ENCODE data around the gene LATS2.
"Not testable (repeated sequence)": the region's sequence is repeated elsewhere in the genome, so short reads cannot be mapped to it uniquely, and the experiment has no call there.

The LATS2 gene

DNA sequence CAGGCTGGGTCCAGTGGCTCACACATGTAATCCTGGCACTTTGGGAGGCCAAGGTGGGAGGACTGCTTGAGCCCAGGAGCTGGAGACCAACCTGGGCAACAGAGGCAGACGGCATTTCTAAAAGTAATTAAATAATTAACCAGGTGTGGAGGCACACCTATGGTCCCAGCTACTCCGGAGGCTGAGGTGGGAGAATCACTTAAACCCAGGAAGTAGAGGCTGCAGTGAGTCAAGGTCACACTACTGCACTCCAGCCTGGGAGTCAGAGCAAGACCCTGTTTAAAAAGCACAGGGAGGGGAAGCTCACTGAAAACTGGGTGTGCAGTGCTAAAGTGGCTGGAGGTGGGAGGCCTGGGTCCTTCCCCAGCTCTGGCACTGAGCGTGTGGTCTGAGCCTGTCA lies 9.7 kb downstream of the LATS2 start:
- no peak for TF ChIP-seq ZNF70 (CRISPR knock-in tag; IDR thresholded peaks at IDR 0.05)
- no peak for TF ChIP-seq ZFP3 (CRISPR knock-in tag; IDR thresholded peaks at IDR 0.05)
- no peak for TF ChIP-seq PPARA (CRISPR knock-in tag; IDR thresholded peaks at IDR 0.05; ENCODE audit: borderline replicate concordance)
- no peak for TF ChIP-seq RARB (CRISPR knock-in tag; IDR thresholded peaks at IDR 0.05)
- TF ChIP-seq, protein P1, sequence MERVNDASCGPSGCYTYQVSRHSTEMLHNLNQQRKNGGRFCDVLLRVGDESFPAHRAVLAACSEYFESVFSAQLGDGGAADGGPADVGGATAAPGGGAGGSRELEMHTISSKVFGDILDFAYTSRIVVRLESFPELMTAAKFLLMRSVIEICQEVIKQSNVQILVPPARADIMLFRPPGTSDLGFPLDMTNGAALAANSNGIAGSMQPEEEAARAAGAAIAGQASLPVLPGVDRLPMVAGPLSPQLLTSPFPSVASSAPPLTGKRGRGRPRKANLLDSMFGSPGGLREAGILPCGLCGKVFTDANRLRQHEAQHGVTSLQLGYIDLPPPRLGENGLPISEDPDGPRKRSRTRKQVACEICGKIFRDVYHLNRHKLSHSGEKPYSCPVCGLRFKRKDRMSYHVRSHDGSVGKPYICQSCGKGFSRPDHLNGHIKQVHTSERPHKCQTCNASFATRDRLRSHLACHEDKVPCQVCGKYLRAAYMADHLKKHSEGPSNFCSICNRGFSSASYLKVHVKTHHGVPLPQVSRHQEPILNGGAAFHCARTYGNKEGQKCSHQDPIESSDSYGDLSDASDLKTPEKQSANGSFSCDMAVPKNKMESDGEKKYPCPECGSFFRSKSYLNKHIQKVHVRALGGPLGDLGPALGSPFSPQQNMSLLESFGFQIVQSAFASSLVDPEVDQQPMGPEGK (CRISPR knock-in tag; IDR thresholded peaks at IDR 0.05; ENCODE audit: borderline replicate concordance), result no peak
- no peak for TF ChIP-seq GLIS3 (CRISPR knock-in tag; IDR thresholded peaks at IDR 0.05)
- TF ChIP-seq, protein P2, sequence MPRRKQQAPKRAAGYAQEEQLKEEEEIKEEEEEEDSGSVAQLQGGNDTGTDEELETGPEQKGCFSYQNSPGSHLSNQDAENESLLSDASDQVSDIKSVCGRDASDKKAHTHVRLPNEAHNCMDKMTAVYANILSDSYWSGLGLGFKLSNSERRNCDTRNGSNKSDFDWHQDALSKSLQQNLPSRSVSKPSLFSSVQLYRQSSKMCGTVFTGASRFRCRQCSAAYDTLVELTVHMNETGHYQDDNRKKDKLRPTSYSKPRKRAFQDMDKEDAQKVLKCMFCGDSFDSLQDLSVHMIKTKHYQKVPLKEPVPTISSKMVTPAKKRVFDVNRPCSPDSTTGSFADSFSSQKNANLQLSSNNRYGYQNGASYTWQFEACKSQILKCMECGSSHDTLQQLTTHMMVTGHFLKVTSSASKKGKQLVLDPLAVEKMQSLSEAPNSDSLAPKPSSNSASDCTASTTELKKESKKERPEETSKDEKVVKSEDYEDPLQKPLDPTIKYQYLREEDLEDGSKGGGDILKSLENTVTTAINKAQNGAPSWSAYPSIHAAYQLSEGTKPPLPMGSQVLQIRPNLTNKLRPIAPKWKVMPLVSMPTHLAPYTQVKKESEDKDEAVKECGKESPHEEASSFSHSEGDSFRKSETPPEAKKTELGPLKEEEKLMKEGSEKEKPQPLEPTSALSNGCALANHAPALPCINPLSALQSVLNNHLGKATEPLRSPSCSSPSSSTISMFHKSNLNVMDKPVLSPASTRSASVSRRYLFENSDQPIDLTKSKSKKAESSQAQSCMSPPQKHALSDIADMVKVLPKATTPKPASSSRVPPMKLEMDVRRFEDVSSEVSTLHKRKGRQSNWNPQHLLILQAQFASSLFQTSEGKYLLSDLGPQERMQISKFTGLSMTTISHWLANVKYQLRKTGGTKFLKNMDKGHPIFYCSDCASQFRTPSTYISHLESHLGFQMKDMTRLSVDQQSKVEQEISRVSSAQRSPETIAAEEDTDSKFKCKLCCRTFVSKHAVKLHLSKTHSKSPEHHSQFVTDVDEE (CRISPR knock-in tag; IDR thresholded peaks at IDR 0.05), result no peak
- no peak for TF ChIP-seq ISL1 (CRISPR knock-in tag; IDR thresholded peaks at IDR 0.05)
- no peak for TF ChIP-seq ZNF565 (CRISPR knock-in tag; conservative IDR thresholded peaks at IDR 0.05; ENCODE audit: low read depth)
- TF ChIP-seq ZC3H10 (CRISPR knock-in tag; IDR thresholded peaks at IDR 0.05), result no peak
- TF ChIP-seq ZNF8 (CRISPR knock-in tag; IDR thresholded peaks at IDR 0.05), result no peak
- TF ChIP-seq, protein P3, sequence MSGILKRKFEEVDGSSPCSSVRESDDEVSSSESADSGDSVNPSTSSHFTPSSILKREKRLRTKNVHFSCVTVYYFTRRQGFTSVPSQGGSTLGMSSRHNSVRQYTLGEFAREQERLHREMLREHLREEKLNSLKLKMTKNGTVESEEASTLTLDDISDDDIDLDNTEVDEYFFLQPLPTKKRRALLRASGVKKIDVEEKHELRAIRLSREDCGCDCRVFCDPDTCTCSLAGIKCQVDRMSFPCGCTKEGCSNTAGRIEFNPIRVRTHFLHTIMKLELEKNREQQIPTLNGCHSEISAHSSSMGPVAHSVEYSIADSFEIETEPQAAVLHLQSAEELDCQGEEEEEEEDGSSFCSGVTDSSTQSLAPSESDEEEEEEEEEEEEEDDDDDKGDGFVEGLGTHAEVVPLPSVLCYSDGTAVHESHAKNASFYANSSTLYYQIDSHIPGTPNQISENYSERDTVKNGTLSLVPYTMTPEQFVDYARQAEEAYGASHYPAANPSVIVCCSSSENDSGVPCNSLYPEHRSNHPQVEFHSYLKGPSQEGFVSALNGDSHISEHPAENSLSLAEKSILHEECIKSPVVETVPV (CRISPR knock-in tag; IDR thresholded peaks at IDR 0.05), result no peak
- TF ChIP-seq BACH2 (CRISPR knock-in tag; IDR thresholded peaks at IDR 0.05; ENCODE audit: borderline replicate concordance), result no peak
- no peak for TF ChIP-seq SNAI2 (CRISPR knock-in tag; IDR thresholded peaks at IDR 0.05)
- TF ChIP-seq ARNTL (CRISPR knock-in tag; IDR thresholded peaks at IDR 0.05; ENCODE audit: borderline replicate concordance, low read depth), result no peak
- TF ChIP-seq ESRRG (CRISPR knock-in tag; IDR thresholded peaks at IDR 0.05), result no peak
- ATAC-seq, result no peak

DNA sequence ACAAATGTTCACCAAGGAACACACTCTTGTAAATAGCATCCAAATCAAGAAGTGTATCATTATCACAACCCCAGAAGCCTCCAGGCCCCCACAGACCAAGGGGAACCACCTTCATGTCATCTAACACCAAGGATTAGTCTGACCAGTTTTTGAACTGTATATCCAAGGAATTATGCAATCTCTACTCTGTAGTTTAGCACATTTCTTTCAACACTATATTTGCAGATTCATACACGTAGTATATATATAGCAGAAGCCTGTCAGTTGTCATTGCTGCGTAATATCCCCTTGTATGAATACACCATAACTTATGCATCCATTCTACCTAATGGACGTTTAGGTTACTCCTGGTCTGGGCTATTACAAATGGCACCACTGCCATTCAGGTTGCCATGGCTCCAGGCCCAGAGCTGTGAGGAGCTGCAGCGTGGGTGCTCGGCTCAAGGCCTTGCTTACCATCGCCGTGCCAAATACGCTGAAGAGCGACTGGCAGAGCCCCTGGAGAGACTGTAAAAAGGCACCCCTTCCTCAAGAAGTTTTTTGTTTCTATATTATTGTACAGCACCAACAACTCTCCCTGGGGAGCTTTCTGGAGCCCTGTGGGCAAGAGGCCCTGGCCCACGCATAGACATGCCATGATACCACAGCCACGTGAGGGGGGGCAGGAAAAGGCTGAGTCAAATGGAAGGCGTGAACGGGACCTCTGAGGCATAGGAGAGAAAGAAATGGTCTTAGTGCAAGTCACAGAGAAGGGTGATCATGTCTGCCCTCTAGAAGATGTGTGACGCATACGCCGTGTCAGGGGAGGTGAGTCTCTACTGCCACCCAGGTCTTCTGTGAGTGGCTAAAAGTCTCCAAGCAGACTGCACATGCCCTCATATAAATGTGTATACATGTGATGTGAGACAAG lies 10.8 kb downstream of the LATS2 start:
- ATAC-seq, result no peak
- TF ChIP-seq ZFP3 (CRISPR knock-in tag; IDR thresholded peaks at IDR 0.05) (no peak), OSR1 (CRISPR knock-in tag; IDR thresholded peaks at IDR 0.05) (no peak), BACH2 (CRISPR knock-in tag; IDR thresholded peaks at IDR 0.05; ENCODE audit: borderline replicate concordance) (no peak), ZNF8 (CRISPR knock-in tag; IDR thresholded peaks at IDR 0.05) (no peak), ARNTL (CRISPR knock-in tag; IDR thresholded peaks at IDR 0.05; ENCODE audit: borderline replicate concordance, low read depth) (no peak)

DNA sequence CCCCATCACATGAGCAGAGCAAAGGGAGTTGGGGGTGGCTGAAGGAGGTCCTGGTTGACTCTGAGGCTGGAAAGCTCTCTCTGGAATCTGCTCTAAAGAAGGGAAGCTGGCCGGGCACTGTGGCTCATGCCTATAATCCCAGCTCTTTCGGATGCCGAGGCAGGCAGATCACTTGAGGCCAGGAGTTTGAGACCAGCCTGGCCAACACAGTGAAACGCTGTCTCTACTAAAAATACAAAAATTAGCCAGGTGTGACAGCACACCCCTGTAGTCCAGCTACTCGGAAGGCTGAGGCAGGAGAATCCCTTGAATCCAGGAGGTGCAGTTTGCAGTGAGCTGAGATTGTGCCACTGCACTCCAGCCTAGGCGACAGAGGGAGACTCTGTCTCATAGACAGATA lies 11.7 kb downstream of the LATS2 start:
- ATAC-seq, result not testable (repeated sequence)

DNA sequence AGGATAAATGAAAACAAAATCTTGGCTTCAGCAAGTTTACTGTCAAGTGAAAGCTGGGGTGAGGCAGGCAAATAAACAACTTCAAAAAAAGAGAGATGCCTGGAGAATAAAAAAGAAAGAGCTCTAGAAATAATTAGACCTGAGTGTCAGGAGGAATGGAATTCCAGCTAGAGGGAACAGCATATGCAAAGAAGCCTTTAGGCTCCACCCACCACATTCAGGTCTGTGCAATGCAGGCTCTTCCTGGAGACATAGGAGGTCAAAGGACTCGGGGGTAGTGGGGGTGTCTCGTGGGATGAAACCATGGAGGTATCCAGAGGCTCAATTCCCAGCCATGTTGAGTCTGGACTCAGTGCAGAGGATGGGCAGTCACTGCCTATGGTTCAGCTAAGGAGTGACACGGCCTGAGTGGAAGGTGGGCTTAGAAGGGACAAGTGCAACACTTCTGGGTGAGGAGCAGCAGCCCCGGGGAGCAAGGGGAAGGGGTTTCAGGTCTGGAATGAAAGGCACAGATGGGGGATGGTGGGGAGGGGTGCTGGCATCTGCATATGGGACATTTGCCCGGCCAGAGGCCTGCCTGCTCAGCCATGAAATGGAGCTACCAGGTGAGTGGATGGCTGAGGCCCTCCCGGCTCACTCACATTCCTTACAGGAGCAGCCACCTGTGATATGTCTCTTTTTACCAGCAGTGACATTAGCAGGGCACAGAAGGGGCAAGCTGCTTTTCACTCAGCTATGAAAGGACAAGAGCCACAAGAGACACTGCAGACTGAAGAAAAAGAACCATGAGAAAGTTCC lies 12.3 kb downstream of the LATS2 start:
- ATAC-seq, result peak; percentile 6; the same call in 2 of the 3 replicates
- TF ChIP-seq ZFP30 (CRISPR knock-in tag; IDR thresholded peaks at IDR 0.05) (no peak), GLIS3 (CRISPR knock-in tag; IDR thresholded peaks at IDR 0.05) (no peak), ISL1 (CRISPR knock-in tag; IDR thresholded peaks at IDR 0.05) (no peak), TOX (CRISPR knock-in tag; IDR thresholded peaks at IDR 0.05; ENCODE audit: borderline replicate concordance) (no peak), ZNF70 (CRISPR knock-in tag; IDR thresholded peaks at IDR 0.05) (no peak), ZFP3 (CRISPR knock-in tag; IDR thresholded peaks at IDR 0.05) (no peak), CSDC2 (CRISPR knock-in tag; IDR thresholded peaks at IDR 0.05) (no peak), ESRRG (CRISPR knock-in tag; IDR thresholded peaks at IDR 0.05) (no peak), ZNF8 (CRISPR knock-in tag; IDR thresholded peaks at IDR 0.05) (no peak)
- TF ChIP-seq, protein P3 (CRISPR knock-in tag; IDR thresholded peaks at IDR 0.05), result no peak
- TF ChIP-seq, protein P4, sequence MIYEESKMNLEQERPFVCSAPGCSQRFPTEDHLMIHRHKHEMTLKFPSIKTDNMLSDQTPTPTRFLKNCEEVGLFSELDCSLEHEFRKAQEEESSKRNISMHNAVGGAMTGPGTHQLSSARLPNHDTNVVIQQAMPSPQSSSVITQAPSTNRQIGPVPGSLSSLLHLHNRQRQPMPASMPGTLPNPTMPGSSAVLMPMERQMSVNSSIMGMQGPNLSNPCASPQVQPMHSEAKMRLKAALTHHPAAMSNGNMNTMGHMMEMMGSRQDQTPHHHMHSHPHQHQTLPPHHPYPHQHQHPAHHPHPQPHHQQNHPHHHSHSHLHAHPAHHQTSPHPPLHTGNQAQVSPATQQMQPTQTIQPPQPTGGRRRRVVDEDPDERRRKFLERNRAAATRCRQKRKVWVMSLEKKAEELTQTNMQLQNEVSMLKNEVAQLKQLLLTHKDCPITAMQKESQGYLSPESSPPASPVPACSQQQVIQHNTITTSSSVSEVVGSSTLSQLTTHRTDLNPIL (CRISPR knock-in tag; IDR thresholded peaks at IDR 0.05; ENCODE audit: low read depth), result no peak
- TF ChIP-seq, protein P2 (CRISPR knock-in tag; IDR thresholded peaks at IDR 0.05), result no peak

Measured in SK-N-SH treated with all-trans-retinoic acid at 6 μM for 48 hours (cell line).